ENCODE measurements around the gene GSTO1.

The GSTO1 gene

DNA sequence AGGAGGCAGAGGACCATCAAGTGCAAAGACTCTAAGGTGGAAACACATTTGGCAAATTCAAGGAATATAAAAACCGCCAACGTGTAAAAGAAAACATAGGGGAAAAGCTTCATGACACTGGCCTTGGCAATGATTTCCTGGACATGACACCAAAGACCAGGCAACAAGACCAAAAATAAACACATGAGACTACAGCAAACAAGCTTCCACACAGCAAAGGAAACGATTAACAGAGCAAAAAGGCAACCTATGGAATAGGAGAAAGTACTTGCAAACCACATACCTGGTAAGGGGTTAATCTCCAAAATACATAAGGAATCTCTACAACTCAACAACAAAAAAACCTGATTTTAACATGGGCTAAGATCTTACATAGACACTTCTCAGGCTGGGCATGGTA, 3.5 kb downstream of the GSTO1 start:
- TF ChIP-seq, protein P1, sequence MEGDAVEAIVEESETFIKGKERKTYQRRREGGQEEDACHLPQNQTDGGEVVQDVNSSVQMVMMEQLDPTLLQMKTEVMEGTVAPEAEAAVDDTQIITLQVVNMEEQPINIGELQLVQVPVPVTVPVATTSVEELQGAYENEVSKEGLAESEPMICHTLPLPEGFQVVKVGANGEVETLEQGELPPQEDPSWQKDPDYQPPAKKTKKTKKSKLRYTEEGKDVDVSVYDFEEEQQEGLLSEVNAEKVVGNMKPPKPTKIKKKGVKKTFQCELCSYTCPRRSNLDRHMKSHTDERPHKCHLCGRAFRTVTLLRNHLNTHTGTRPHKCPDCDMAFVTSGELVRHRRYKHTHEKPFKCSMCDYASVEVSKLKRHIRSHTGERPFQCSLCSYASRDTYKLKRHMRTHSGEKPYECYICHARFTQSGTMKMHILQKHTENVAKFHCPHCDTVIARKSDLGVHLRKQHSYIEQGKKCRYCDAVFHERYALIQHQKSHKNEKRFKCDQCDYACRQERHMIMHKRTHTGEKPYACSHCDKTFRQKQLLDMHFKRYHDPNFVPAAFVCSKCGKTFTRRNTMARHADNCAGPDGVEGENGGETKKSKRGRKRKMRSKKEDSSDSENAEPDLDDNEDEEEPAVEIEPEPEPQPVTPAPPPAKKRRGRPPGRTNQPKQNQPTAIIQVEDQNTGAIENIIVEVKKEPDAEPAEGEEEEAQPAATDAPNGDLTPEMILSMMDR (IDR thresholded peaks at IDR 0.05; ENCODE audit: low read depth, low read length): no peak
- H3K4me3 ChIP-seq (ENCODE audit: low read depth, low read length): no peak overlapping the region

DNA sequence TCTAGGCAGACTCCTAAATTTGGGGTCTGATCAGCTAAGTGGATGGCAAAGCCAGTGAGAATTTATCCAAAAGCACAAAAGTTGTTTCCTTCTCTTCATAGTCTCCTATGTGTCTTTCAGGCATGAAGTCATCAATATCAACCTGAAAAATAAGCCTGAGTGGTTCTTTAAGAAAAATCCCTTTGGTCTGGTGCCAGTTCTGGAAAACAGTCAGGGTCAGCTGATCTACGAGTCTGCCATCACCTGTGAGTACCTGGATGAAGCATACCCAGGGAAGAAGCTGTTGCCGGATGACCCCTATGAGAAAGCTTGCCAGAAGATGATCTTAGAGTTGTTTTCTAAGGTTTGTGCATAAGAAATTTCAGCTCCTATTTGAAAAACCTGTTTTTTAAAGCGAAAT, 4.8 kb downstream of the GSTO1 start:
- H3K4me3 ChIP-seq (ENCODE audit: low read depth, low read length): no peak overlapping the region
- TF ChIP-seq, protein P1 (IDR thresholded peaks at IDR 0.05; ENCODE audit: low read depth, low read length): no peak

DNA sequence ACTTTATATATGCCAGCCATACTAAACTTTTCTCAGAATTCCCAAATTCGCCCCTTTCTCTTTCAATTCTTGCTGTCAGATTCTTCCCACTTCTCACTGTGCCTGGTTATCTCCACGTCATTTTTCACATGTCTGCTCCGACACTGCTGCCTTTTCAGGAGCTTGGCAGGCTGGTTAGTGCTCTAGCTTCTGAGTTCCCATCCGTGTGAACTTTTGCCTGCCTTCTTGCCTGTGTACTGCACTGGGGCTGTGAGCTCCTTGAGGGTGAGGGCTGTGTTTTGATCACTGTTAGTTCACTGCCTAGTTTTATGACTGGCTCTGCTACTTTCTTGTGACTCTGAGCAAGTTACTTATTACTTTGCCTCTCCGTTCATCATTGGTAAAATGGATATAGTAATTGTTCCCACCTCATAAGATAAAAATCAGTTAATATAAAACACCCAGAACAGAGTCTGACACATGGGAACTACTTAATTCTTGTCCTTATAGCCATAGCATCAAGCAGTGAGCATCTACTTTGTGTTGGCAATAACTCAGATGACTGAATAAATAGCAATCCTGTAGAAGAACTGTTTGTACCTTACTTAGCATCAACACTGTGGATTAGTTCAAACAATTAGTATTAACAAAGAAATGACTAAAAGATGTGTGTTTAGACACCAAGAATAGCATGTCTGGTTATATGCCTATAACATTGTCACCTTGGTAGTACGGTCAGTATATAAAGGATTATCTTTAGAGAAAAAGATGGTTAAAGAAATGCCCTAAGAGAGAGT, 5.5 kb downstream of the GSTO1 start:
- TF ChIP-seq, protein P1 (IDR thresholded peaks at IDR 0.05; ENCODE audit: low read depth, low read length): no peak
- H3K4me3 ChIP-seq (ENCODE audit: low read depth, low read length): no peak overlapping the region

DNA sequence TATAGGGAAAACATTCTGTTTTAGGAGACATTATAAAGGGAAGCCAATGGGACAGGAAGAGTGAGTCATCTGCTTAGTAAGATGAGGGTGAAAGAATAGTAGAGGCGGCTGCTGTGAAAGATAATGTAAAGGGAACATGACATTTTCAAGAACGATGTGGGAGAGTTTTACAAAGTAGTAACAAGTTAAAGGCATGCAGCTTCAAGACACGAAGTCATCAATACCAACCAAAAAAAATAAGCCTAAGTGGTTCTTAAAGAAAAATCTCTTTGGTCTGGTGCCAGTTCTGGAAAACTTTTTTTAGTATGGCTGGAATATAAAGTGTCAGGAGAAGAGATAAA, 6.1 kb downstream of the GSTO1 start:
- no peak overlapping the region for H3K4me3 ChIP-seq (ENCODE audit: low read depth, low read length)
- TF ChIP-seq, protein P1 (IDR thresholded peaks at IDR 0.05; ENCODE audit: low read depth, low read length): no peak

DNA sequence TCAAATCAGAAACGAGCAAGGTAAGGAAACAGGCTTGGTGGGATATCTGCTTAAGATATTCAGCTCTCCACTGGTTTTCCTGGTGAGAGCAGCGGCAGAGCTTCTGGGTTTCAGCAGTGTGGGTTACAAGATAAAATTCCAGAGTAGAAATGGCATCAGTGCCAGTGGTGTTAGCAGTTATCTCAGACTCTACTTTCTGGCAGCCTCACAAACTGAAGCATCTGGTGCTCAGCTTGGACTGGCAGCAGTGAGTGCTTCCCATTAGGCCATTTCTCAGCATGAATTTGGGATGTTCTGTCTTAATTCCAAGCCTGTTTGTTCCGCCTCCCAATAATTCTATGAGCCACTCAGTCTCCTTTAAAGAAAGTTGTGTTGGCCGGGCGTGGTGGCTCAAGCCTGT, 7.4 kb downstream of the GSTO1 start:
- TF ChIP-seq, protein P1 (IDR thresholded peaks at IDR 0.05; ENCODE audit: low read depth, low read length): no peak

DNA sequence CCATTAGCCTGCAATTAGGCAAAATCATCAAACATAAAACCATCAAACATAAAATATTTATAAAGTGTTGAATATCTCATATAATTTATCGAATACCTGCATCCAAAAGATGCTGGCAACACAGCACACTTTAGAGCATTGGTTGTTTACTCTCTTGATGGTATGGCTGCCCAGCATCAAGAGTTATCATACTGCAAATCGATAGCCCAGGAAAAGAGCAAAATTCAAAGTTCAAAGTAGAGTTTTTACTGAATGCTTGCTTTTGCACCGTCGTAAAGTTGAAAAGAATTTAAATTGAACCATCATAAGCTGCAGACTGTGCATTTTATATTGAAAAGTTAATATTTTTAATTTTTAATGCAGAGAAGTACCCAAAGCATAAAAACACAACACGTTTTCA, 10.1 kb downstream of the GSTO1 start:
- TF ChIP-seq, protein P1 (IDR thresholded peaks at IDR 0.05; ENCODE audit: low read depth, low read length): no peak
- no peak overlapping the region for H3K4me3 ChIP-seq (ENCODE audit: low read depth, low read length)

More for the DNA sequence above, 7.4 kb downstream of the GSTO1 start:
- H3K4me3 ChIP-seq (ENCODE audit: low read depth, low read length): no peak overlapping the region

DNA sequence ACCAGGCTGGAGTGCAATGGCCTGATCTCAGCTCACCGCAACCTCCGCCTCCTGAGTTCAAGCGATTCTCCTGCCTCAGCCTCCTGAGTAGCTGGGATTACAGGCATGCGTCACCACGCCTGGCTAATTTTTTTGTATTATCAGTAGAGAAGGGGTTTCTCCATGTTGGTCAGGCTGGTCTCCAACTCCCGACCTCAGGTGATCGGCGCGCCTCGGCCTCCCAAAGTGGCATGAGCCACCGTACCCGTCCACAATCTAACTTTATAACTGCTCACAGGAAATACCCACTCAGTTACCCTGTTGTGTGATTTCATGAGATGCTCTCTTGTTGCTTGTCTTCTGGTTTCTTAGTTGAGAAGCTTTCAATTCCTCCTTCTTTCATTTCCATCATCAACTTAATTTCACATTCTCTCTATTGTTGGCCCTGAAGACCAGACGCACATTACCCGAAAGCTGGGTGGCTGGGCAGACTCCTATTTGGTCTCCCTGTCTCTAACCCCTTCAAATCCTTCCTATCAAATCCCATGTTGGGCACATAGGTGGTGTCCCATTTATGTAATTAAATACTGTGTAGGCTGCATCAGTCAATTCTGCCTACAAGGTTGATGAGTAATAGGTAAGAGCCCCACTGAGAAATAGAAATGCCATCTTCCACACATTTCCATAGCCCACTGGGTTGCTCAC, 13.2 kb downstream of the GSTO1 start:
- TF ChIP-seq, protein P1 (IDR thresholded peaks at IDR 0.05; ENCODE audit: low read depth, low read length): no peak
- no peak overlapping the region for H3K4me3 ChIP-seq (ENCODE audit: low read depth, low read length)
